ENCODE data around the gene GNG4. TPM values are rescaled to one million over a fixed set of nuclear protein-coding genes. Genes with fewer than 3 reads are reported as not detected.
"Not testable (repeated sequence)": the region's sequence is repeated elsewhere in the genome, so short reads cannot be mapped to it uniquely, and the experiment has no call there.

GNG4 gene
- total and polyA plus RNA-seq, 2 experiments from 2014 or later = 4.8 to 11.8 TPM

- DNase-seq (ENCODE audit: low spot score) = no peak
- Histone ChIP-seq H3K4me3 (no peak overlapping the region), H3K27ac (no peak overlapping the region), H3K27me3 (no peaks in the 10 kb centered on the region), H2AFZ (no peak overlapping the region), H3K36me3 (replicated peaks; ENCODE audit: insufficient read depth, low read depth) (no peaks in the 10 kb centered on the region), H4K20me1 (ENCODE audit: insufficient read depth, poor library complexity, severe bottlenecking) (no peaks in the 10 kb centered on the region), H3K9me2 (replicated peaks; ENCODE audit: insufficient read depth) (no peaks in the 10 kb centered on the region), H3K79me2 (no peaks in the 10 kb centered on the region), H3K4me1 (ENCODE audit: insufficient read depth) (no peaks in the 10 kb centered on the region), H3K9me3 (ENCODE audit: low read depth) (no peaks in the 10 kb centered on the region), H3K4me2 (no peak overlapping the region)
- TF ChIP-seq EZH2phosphoT487 (IDR thresholded peaks at IDR 0.05; ENCODE audit: low read depth, severe bottlenecking, unreplicated experiment) (no peak), CTCF (IDR thresholded peaks at IDR 0.05; ENCODE audit: poor library complexity) (no peak), EZH2 (IDR thresholded peaks at IDR 0.05; ENCODE audit: borderline replicate concordance) (no peak)
- WGBS (ENCODE audit: low lambda C conversion rate, missing lambda C conversion rate) = 81% methylated on average over 8 of the region's 8 CpGs
Measured at GRCh38 chr1:235595079-235595478, 54.5 kb downstream of the GNG4 start.

- H2AFZ ChIP-seq; H3K9me2 ChIP-seq (replicated peaks; ENCODE audit: insufficient read depth); H3K4me2 ChIP-seq; H3K36me3 ChIP-seq (replicated peaks; ENCODE audit: insufficient read depth, low read depth); H4K20me1 ChIP-seq (ENCODE audit: insufficient read depth, poor library complexity, severe bottlenecking); H3K27me3 ChIP-seq; H3K4me1 ChIP-seq (ENCODE audit: insufficient read depth); H3K79me2 ChIP-seq; H3K4me3 ChIP-seq; DNase-seq (ENCODE audit: low spot score); H3K27ac ChIP-seq; H3K9me3 ChIP-seq (ENCODE audit: low read depth): not testable (repeated sequence)
- 98% methylated on average over 19 of the region's 20 CpGs for WGBS (ENCODE audit: low lambda C conversion rate, missing lambda C conversion rate)
Measured at GRCh38 chr1:235594281-235594895, 55.2 kb downstream of the GNG4 start.

- no peak overlapping the region for H3K27ac ChIP-seq
- no peak for TF ChIP-seq EZH2phosphoT487 (IDR thresholded peaks at IDR 0.05; ENCODE audit: low read depth, severe bottlenecking, unreplicated experiment)
- no peak for TF ChIP-seq CTCF (IDR thresholded peaks at IDR 0.05; ENCODE audit: poor library complexity)
- TF ChIP-seq EZH2 (IDR thresholded peaks at IDR 0.05; ENCODE audit: borderline replicate concordance) = no peak
- H3K4me1 ChIP-seq (ENCODE audit: insufficient read depth) = no peaks in the 10 kb centered on the region
- DNase-seq (ENCODE audit: low spot score) = peak; percentile 40
- 75% methylated on average over 12 of the region's 12 CpGs for WGBS (ENCODE audit: low lambda C conversion rate, missing lambda C conversion rate)
- no peak overlapping the region for H3K4me3 ChIP-seq
- no peaks in the 10 kb centered on the region for H3K27me3 ChIP-seq
- H3K79me2 ChIP-seq = no peaks in the 10 kb centered on the region
- no peak overlapping the region for H3K4me2 ChIP-seq
- H3K36me3 ChIP-seq (replicated peaks; ENCODE audit: insufficient read depth, low read depth) = no peaks in the 10 kb centered on the region
- no peaks in the 10 kb centered on the region for H3K9me2 ChIP-seq (replicated peaks; ENCODE audit: insufficient read depth)
- H2AFZ ChIP-seq = no peak overlapping the region
- H3K9me3 ChIP-seq (ENCODE audit: low read depth) = no peaks in the 10 kb centered on the region
- no peaks in the 10 kb centered on the region for H4K20me1 ChIP-seq (ENCODE audit: insufficient read depth, poor library complexity, severe bottlenecking)
Measured at GRCh38 chr1:235588916-235589515, 60.6 kb downstream of the GNG4 start.

GRCh38 chr1:235588156-235588555 lies 61.4 kb downstream of the GNG4 start:
- no peak overlapping the region for H3K4me3 ChIP-seq
- H3K9me2 ChIP-seq (replicated peaks; ENCODE audit: insufficient read depth) = no peaks in the 10 kb centered on the region
- H3K4me1 ChIP-seq (ENCODE audit: insufficient read depth) = no peaks in the 10 kb centered on the region
- no peak overlapping the region for H3K4me2 ChIP-seq
- TF ChIP-seq EZH2phosphoT487 (IDR thresholded peaks at IDR 0.05; ENCODE audit: low read depth, severe bottlenecking, unreplicated experiment) (no peak), CTCF (IDR thresholded peaks at IDR 0.05; ENCODE audit: poor library complexity) (no peak), EZH2 (IDR thresholded peaks at IDR 0.05; ENCODE audit: borderline replicate concordance) (no peak)
- H3K27me3 ChIP-seq = no peaks in the 10 kb centered on the region
- no peaks in the 10 kb centered on the region for H3K9me3 ChIP-seq (ENCODE audit: low read depth)
- whole genome bisulfite sequencing (ENCODE audit: low lambda C conversion rate, missing lambda C conversion rate) = 86% methylated on average over 9 of the region's 9 CpGs
- no peak for DNase-seq (ENCODE audit: low spot score)
- H3K27ac ChIP-seq = no peak overlapping the region
- H2AFZ ChIP-seq = no peak overlapping the region
- no peaks in the 10 kb centered on the region for H4K20me1 ChIP-seq (ENCODE audit: insufficient read depth, poor library complexity, severe bottlenecking)
- H3K36me3 ChIP-seq (replicated peaks; ENCODE audit: insufficient read depth, low read depth) = no peaks in the 10 kb centered on the region
- no peaks in the 10 kb centered on the region for H3K79me2 ChIP-seq
